HG03432 (cell line): ENCODE results near the gene SYNC.
"Not testable (repeated sequence)": the region's sequence is repeated elsewhere in the genome, so short reads cannot be mapped to it uniquely, and the experiment has no call there.

ENCODE experiments used
- ATAC-seq: cut with Tn5 transposase; IDR thresholded peaks from one replicate; pipeline ENCODE4 v1.9.1; 2021; ENCODE audit warnings: mild to moderate bottlenecking, moderate library complexity; ENCODE audit not compliant: unreplicated experiment

The SYNC gene

DNA sequence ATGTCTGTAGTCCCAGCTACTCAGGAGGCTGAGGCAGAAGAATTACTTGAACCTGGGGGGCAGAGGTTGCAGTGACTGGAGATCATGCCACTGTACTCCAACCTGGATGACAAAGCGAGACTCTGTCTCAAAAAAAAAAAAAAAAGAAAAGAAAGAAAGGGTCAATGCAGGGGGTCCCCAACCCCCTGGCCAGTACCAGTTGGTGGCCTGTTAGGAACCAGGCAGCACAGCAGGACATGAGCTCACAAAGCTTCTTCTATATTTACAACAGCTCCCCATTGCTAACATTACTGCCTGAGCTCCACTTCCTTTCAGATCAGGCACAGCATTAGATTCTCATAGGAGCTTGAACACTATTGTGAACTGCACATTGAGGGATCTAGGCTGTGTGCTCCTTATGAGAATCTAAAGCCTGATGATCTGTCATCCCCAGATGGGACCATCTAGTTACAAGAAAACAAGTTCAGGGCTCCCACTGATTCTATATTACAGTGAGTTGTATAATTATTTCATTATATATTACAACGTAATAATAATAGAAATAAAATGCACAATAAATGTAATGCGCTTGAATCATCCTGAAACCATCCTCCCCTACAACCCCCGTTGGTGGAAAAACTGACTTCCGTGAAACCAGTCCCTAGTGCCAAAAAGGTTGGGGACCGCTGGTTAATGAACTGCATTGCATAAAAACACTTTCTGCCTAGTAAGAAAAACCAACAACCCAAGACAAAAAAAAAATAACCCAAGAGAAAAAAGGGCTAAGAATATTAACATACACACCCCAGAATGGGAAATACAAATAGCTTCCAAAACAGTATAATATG is 55.0 kb downstream of the SYNC start:
- ATAC-seq, result no peak

DNA sequence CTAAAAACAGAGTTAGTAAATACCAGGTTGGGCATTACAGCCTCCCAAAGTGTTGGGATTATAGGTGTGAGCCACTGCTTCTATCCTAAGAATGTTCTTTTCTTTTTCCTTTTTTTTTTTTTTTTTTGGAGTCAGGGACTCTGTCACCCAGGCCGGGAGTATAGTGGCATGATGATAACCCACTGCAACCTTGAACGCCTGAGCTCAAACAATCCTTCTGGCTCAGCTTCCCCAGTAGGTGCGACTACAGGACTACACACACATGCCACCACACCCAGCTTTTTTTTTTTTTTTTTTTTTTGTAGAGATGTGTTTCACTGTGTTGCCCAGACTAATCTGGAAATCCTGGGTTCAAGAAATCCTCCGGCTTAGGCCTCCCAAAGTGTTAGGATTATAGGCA is 58.1 kb downstream of the SYNC start:
- ATAC-seq, result no peak

DNA sequence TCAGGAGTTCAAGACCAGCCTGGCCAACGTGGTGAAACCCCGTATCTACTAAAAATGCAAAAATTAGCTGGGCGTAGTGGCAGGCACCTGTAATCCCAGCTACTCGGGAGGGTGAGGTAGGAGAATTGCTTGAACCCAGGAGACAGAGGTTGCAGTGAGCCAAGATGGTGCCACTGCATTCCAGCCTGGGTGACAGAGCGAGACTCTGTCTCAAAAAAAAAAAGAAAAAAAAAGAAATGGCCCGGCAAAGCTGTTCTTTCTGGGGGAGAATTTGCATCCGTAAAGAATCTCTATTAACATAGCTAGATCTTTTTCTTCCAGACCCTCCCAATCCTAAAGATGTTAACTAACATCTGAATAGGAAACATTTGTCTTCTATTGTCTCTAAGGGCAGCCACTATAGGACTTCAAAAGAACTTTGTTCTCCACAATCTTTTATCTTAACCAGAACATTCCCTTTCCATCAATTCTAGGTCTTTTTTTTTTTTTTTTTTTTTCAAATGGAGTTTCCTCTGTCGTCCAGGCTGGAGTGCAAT is 60.2 kb downstream of the SYNC start:
- not testable (repeated sequence) for ATAC-seq

DNA sequence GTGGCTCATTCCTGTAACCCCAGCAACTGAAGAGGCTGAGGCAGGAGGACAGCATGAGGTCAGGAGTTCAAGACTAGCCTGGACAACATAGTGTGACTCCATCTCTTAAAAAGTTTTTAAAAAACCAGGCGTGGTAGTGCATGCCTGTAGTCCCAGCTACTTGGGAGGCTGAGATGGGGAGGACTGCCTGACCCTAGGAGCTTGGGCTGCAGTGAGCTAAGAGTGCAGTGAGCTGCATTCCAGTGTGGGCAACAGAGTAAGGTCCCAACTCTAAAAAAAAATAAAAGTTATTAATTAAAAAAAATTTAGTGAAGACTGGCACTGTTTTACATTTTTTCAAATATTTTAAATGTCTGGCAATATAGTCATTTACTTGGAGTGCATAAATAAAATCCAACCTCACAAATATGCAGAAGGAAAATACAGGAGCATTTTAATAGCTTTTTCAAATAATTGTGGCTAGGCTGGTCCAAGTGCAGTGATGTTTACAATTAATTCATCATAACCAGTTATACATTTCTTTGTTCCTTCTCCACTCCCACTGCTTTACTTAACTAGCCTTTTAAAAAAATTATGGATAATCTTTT is 63.0 kb downstream of the SYNC start:
- ATAC-seq, result no peak

DNA sequence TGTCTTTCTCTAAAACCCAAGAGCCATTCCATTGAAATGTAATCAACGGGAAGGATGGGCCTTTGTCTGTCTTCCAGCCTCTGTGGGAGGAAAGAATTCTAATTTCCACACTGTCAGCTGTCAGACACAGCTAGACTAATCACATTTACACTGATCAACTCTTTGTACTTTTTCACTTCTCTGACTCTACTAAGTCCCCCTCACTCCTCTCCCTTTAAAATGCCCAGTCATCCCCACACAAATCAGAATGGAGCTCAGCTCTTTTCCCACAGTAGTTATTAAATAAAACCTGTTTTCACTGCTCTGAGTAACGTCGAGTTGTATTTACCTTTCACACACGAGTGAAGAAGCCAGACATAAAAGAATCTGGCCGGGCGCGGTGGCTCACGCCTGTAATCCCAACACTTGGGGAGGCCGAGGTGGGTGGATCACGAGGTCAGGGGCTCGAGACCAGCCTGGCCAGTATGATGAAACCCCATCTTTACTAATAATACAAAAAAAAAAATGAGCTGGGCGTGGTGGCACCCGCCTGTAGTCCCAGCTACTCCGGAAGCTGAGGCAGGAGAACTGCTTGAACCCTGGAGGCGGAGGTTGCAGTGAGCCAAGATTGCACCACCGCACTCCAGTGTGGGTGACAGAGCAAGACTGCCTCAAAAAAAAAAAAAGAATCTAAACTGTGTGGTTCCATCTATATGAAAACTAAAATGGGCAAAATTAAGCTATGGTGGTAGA is 65.5 kb downstream of the SYNC start:
- no peak for ATAC-seq

DNA sequence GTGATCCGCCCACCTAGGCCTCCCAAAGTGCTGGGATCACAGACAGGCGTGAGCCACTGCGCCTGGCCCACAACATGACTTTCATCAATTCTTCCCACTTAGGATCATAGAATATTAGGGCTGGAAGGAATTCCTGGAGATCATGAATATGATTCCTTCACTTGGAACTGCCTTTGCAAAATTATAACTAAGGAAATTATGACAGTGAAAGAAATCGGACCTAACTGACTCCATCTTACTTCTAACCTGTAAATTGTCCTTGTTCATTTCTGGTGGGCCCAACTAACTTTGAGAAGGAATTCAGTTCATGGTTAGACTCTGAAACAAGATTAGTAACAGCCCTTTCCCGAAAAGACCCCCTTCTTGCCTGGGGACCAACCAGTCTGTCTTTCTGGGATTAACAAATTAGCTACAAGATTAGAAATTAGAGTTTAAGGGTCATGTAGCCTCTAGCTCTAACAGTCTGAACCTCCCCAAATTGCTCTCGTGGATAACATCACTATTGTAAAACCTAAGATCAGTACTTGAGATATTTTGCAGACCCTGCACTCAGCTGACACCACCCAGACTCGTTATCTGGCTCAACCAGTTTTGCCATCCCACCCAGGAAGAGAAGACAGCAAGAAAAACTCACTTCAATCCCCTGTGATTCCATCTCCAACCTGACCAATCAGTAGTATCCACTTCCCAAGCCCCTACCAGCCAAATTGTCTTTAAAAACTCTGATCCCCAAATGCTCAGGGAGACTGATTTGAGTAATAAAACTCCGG is 66.9 kb downstream of the SYNC start:
- no peak for ATAC-seq

DNA sequence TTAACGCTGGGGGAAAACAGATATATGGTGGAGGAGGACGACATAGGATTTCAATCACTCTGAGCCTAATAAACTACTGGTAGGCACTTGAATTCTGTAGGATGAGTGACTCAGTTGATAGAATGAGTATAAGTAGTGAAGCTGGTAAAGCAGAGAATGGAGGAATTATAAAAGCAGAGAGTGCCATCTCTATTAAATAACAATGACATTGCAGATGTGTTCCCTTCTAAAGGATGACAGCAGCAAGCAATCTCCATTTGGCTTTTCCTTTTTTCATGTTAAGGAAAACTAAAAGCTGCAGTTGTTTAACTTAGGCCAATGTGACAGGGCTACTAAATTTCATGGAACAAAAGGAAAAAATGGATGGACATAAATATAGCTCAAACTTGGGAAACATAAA is 69.7 kb downstream of the SYNC start:
- no peak for ATAC-seq

DNA sequence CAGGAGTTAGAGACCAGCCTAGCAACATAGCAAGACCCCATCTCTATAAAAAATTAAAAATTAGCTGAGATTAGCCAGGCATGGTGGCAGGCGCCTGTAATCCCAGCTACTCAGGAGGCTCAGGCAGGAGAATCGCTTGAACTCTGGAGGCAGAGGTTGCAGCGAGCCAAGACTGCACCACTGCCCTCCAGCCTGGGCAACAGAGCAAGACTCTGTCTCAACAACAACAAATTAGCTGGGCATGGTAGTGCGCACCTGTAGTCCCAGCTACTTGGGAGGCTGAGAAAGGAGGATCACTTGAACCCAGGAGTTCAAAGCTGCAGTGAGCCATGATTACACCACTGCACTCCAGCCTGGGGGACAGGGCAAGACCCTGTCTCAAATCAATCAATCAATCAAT is 72.4 kb downstream of the SYNC start:
- not testable (repeated sequence) for ATAC-seq
